HG02588 (cell line): Measurements from ENCODE around the gene PDE4B.
"Not testable (repeated sequence)": the region's sequence is repeated elsewhere in the genome, so short reads cannot be mapped to it uniquely, and the experiment has no call there.

ENCODE experiments used
- ATAC-seq: cut with Tn5 transposase; IDR thresholded peaks from one replicate; pipeline ENCODE4 v1.9.1; 2021; ENCODE audit warnings: mild to moderate bottlenecking, moderate library complexity; ENCODE audit not compliant: unreplicated experiment

Gene PDE4B

DNA sequence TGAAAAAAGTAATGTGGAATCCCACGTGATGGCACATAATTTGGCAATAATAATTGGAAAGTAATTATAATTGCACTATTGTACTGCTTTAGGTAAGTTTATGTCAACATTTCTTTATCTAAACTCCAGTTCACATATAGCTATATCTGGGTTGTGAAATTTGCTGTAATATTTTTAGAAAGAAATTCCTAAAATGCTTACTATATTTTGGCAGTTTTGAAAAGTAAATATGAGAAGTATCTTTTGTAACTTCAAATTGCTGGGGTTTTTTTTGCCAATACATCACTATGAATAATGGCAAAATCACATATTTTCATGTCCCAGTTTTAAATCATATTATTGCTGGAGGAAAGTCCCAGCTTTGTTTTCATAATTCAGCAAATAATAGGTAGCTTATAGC is 197.5 kb downstream of the PDE4B start:
- ATAC-seq: no peak

DNA sequence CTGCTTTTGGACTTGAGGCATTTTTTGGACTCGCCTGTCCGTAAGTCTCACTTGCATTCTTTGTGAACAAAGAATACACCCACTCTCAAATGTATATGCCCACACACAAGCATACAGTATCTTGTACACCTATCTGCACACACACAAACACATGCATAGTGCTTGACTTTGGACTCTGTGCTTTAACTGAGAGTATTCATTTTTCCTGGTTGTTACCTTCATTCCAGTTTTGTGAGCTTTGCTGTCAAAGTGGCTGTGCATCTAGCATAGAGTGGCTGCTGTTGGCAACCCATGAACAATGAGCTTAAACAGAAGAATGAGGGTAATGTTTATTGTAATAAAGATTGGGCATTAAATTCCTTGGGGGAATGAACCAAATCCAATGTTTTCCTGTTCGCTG is 199.0 kb downstream of the PDE4B start:
- no peak for ATAC-seq

DNA sequence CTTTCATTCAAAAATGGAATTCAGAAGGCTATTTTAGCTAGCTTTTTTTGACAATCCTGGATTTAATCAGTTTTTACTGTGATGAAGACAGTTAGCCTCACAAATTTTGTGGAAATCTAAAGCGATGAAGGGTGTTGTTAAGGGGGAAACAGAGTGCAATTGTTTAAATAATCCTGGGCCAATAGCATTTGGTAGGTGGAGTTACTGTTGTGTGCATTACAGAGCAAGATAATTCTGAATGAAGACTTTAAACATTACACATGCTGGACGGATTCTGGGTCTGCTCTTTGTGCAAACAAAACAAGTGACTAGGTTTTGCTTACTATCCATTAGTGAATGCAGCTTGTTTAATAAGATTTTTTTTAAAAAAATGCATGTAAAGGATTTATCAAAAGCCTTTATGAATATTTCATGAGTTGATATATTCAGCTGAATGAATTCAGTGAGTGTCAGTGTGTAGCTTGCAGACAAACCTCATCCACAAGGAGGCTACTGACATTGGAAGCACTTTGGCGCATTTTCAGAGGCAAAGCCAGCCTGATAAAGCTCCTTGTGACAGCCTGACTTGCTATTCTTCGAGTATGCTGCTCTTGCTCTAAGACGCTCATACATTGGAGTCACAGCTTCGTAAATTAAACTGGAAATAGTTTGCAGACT is 199.6 kb downstream of the PDE4B start:
- no peak for ATAC-seq

DNA sequence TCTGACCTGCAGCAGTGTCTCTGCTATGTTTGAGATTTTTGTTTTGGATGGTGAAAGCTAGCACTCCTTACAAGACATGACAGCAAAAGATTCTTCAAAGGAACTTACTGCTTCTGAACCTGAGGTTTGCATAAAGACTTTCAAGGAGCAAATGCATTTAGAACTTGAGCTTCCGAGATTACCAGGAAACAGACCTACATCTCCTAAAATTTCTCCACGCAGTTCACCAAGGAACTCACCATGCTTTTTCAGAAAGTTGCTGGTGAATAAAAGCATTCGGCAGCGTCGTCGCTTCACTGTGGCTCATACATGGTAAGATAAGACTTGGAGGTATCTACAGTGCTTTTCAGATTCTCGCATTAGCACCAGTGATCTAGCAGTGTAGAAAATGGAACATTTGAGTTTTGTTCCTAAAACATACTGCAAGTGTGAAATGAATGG is 200.2 kb downstream of the PDE4B start:
- no peak for ATAC-seq

DNA sequence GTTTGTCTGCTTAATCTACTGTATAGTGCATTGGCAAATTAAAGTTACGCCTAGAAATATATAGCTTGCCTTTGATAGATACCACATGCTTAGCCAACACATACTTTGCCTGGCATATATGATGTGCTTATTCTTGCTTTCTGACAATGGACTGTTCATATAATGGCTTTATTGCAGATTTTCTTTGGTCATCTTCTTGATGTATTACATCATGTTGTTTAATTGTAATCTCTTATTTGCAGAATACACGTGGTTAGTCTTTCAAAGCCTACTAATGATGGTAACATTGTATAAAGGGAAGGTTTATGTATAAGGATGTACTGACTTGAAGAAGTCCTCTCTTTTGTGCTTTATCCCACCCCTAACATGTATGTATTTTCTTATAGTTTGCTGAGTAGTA is 201.5 kb downstream of the PDE4B start:
- ATAC-seq: no peak

DNA sequence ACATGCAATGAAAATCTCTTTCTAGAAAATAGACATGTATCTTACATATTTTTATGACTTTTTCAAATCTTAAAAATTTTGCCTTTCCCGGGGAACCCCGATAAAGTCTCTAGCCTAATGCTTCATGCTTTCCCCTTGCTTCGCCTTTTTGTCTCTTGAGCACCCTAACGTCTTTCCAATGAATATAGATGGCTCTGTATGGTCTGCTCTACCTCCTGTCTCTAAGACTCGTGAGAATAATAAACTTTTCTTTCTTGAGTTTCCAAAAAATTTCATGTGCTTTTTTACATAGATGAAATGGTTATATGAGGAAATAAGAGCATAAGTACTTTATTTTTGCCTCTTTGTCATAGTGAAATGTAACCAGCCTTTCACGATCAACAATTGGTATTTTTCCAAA is 202.6 kb downstream of the PDE4B start:
- no peak for ATAC-seq

DNA sequence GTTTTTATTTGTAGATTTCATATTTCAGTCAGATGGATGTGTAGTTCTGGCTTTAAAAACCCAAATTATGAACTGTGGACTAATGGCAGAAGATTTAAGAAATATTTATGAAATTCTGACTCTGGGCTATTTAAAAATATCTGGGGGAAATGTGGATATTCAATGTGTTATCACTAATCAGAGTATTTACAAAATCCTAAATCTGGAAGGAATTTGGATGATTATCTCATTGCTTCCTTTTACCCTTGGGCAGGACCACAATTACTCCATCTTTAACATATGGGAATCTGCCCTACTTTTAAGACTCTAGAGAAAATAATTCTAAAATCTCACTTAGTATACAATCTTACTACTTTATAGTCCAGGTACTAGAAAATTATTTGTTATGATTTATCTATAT is 203.2 kb downstream of the PDE4B start:
- no peak for ATAC-seq

DNA sequence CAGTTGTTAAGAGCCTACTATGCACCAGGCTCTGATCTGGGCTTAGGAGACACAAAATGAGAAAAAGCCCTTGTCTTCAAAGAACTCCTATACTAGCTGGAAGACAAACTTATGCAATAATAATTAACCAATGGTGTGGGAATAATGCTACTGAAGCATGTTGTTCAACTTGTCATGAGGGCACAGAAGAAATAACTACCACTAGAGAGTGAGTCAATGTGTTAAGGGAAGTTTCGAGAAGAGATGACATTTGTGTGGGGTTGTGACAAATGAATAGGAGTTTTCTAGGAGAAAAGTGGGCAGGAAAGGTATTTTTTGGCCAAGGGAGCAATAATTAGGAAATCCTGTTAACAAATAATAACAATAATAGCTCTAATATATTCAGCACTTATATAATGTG is 205.0 kb downstream of the PDE4B start:
- no peak for ATAC-seq

DNA sequence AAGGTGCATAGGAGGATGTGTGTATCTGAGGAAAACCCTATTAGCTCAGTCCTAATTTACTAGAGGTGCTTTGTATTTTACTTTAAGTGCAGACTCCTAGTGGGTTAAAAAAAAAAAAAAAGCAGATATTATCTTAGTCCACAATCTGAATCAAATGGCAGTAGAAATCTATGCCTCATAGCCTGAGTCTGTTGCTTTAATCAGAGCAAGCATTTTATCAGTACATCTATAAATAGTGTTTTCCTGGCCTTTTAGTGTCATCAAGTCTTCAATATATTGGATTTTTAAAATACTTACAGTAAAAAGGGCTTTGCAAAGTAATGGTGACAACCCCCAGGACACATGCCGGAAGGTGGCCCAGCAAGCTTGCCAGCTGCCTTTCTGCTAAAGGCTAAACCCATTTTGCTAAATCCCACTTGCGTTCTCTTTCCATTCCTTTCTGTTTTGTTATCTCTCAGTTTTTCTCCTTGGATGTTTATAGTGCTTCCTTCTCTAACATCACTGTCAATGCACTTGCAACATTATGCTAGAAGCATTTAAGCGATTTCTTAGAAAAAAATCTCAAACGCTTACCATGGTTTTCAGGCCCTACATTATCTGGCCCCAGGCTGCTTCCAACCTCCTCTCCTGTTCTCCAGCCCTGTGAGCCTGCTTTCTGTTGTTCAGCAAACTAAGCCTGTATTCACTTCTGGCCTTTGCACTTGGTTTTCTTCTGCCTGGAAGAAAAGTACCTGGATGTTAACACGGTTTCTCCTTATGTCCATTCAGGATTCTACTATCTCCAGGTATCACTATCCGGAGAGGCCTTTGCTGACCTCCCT is 206.3 kb downstream of the PDE4B start:
- ATAC-seq: no peak

DNA sequence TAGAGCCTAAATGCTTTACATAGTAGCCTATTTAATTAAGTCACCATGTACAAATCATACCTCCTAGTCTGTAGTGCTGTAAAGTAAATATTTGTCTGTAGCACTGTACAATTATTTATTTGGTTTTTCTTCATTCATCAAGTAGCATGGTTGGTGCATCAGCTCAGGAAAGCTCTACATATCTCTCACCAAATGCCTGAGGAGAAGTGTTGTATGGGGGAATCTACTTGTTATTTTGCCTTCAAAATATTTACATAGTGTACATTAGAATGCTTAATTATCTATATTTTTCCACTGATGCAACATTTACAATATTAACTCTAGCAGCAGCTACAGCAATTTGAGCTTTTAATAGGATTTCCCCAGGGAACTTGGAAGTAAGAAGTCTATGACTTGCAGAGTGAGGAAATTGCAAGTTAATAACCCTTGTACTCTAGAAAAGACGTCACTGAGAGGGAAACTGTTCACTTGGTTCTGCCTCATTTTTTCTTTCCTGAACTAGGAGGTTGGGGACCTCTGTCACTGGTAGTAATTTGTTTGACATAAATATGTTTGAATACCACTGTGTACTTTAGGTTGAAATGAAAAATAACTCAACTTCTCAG is 207.4 kb downstream of the PDE4B start:
- ATAC-seq: no peak

DNA sequence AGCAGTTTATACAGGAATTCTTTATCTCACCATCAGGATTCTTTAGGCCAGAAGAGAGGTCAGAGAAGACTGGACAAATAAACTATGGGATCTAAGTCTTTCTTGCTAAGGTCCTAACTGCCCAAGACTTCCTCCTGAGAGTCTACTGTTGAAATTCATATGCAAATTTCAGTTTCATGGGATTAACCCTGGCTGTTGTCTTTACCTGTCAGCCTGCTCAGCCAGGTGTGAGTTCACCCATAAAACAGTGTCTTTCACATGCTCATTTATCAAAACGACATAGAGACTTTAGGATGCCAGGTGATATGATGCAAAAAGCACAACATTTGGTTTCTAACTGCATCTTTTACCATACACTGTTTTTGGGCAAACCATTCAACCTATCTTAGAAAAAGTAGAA is 211.0 kb downstream of the PDE4B start:
- no peak for ATAC-seq

DNA sequence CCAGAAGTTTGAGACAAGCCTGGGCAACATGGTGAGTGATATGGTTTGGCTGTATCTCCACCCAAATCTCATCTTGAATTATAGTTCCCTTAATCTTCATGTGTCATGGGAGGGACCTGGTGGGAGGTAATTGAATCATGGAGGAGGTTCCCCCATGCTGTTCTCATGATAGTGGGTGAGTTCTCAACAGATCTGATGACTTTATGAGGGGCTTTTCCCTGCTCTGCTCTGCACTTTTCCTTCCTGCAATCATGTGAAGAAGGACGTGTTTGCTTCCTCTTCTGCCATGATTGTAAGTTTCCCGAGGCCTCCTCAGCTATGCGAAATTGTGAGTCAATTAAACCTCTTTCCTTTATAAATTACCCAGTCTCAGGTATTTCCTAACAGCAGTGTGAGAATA is 213.8 kb downstream of the PDE4B start:
- ATAC-seq: not testable (repeated sequence)

DNA sequence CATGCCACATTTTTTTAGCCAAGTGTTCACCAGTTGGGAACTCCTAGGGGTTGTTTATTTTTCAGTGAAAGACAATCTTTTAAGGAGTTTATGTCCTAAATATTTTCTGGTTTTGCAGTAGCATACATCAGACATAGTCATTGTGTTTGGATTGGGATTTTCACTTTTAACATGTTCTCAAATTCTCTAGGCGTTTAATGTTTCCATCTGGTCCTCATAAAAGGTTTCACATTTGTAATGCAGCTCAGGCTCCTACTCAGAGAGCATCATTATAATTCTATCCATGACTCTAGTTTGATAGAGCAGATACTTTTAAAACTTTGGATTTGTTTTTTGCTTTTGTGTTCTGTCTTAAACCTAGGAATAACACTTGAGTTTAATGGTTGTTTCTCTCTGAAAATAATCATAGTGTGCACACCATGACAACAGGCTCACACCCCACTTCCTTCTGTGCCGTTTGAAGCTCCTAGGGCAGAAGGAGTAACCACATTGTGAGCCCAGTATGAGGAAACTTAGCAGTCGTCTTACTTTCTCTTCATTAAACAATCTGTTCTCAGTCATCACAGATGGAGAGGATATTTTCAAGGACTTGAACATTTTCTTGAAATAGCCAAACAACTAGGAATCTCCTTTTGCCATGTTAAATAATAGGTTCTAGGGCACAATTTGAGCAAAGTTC is 219.6 kb downstream of the PDE4B start:
- no peak for ATAC-seq

DNA sequence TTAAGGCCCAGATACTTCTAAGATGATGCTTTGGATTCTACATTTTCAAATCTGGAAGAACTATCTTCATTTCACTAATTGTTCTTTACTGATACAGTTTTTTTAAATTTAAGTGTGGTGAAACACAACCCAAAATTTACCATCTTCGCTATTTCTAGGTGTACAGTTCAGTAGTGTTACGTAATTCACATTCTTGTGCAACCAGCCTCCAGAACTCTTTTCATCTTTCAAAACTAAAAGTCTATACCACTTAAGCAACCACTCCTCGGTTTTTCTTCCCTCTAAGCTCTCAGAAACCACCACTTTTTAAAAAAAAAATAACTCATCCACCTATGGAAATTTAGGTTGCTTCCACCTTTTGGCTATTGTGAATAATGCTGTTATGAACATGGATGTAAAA is 220.7 kb downstream of the PDE4B start:
- no peak for ATAC-seq

DNA sequence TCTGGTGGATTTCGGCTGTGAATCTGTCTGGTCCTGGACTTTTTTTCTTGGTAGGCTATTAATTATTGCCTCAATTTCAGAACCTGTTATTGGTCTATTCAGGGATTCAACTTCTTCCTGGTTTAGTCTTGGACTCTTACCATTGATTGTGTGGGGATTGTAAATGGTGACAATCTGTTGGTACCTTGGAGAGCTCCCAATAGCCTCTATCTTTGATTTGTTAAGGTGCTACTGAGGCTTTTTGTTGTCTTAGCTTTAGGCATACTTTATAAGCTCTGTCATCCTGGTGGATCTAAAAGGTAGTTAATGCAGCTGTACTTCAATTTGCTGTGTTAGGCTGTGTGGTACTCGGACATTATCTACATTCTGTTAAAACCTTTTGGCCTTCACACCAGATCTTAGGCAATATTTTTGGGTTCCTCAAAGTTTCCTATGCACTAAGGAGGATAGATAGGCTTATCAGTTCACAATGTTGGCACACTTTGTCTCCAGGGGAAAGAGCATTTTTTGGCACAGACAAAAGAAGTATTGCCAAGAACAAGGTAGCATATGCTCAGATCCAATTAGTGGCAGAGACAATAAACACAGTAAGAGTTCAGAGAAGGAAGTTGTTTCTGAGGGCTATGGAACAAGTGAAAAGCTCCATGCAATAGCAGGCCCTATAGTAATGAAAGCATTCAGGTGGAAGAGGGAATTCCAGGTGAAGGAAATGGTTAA is 230.4 kb downstream of the PDE4B start:
- no peak for ATAC-seq

DNA sequence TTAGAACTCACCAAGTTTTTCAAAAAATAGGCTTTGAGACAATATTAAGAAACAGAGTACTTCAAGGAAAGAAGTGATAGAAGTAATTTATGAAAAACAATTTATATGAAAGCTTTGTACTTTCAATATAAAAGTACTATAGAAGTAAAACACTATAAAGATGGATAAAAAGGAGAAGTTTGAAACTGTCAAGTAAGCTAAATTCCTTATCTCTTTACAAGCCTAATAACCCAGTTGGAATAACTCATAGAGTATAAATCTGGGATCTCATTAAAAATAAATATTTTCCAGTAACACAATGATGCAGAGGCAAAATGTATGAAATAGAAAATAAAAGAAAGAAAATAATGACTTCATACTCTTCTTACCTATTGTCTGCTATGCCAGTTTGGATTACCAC is 232.5 kb downstream of the PDE4B start:
- ATAC-seq: no peak

DNA sequence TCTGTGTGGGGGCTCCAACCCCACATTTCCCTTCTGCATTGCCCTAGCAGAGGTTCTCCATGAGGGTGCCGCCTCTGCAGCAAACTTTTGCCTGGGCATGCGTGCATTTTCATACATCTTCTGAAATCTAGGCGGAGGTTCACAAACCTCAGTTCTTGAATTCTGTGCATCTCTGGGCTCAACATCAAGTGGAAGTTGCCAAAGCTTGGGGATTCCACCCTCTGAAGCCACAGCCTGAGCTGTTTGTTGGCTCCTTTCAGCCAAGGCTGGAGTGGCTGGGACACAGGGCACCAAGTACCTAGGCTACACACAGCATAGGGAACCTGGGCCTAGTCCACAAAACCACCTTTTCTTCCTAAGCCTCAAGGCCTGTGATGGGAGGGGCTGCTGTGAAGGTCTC is 235.3 kb downstream of the PDE4B start:
- ATAC-seq: no peak

DNA sequence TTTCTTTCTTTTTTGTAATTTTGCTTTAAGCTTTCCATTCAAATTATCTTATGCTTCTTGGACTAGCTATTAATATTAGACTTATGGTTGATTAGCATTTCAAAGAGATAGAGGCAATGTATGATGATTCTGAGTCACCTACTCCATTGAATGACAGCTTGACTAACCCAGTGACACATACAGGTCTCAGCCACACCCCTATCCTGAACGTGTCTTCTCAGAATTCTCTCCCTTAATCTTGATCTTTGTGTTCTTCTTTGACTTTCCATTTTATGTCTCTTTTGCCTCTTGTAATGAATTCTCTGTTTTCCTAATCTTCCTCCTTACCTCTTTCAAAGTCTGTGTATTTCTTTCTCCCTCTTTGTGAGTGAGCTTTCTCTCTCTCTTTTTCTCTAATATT is 241.1 kb downstream of the PDE4B start:
- ATAC-seq: no peak

DNA sequence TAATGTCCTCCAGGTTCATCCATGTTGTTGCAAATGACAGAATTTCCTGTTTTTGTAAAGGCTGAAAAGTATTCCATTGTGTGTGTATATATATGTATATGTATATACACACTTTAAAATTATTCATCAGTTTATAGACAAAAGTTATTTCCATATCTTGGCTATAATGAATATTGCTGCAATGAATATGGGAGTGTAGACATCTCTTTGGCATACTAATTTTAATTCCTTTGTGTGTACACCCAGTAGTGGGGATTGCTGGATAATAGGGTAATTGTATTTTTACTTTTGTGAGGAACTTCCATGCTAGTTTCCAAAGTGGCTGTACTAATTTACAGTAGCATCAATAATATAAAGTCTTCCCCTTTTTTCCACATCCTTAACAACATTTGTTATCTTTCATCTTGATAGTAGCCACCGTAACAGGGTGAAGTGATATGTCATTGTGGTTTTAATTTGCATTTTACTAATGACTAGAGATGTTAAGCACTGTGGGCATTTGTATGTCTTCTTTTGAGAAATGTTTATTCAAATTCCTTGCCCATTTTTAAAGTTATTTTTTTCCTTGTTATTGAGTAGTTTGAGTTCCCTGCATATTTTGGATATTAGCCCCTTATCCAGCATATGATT is 243.0 kb downstream of the PDE4B start:
- ATAC-seq: no peak

DNA sequence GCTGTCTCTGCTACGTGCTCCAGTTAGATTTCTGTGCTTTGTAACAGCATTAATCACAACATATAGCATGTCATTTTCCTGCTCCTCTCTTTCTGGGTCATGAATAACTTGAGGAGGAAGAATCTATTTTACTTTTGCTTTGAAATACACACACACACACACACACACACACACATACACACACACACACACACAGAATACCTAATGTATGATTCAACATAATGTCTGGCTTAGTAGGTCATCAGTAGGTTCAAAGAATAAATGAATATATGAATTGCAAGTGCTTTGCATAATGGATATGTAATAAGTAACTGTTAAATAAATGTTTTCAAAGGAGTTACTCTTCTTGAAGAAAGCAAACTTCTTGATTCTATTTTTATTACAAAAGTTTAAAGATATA is 249.0 kb downstream of the PDE4B start:
- ATAC-seq: no peak

DNA sequence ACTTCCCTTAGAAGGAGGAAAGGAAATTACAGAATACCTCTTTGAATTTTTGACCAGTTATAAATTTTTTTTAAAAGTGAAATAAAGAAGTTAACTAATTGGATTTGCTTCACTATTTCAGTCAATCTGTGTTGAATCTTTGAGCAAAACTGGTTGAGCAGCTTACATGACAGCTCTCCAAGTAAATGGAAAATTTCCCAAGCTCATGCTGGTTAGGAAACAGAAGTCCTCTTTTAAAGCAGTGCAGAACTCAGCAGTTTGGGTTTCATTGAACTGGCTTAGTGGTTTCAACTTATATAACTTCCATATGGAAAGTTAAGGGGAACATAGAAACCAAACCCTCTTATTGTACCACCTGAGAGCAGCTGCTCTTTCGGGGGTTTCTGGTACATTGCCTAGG is 250.5 kb downstream of the PDE4B start:
- no peak for ATAC-seq
